Measurements from ENCODE around the gene SMARCD3.

DNA sequence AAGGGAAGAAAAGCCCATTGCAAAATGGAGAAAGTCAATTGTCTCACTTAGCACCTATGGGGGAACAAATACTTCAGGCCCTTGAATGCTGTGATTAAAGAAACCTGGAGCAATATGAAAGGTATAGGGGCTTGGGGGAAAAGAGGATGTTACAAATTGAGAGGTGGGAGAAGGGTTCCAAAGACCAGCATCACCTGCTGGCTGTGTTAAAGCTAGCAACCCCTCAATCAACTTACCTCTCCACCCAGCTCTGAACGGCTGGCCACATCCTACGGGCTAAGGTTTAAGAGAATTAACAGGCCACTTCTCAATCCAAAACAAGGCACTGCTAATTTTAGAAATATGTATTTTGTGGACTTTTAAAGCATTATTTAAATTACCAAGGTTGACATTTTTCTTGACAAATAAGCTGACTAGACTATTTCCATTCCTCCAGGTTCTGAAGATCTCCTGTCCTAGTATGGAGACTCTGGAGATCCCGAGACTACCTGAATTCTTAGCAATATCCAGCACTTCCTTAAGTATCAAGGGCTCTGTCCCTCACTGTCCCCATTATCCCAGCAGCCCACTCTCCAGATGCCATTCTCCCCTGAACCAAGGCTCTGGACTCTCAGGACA, 37.2 kb downstream of the SMARCD3 start:
- TF ChIP-seq, protein P1, sequence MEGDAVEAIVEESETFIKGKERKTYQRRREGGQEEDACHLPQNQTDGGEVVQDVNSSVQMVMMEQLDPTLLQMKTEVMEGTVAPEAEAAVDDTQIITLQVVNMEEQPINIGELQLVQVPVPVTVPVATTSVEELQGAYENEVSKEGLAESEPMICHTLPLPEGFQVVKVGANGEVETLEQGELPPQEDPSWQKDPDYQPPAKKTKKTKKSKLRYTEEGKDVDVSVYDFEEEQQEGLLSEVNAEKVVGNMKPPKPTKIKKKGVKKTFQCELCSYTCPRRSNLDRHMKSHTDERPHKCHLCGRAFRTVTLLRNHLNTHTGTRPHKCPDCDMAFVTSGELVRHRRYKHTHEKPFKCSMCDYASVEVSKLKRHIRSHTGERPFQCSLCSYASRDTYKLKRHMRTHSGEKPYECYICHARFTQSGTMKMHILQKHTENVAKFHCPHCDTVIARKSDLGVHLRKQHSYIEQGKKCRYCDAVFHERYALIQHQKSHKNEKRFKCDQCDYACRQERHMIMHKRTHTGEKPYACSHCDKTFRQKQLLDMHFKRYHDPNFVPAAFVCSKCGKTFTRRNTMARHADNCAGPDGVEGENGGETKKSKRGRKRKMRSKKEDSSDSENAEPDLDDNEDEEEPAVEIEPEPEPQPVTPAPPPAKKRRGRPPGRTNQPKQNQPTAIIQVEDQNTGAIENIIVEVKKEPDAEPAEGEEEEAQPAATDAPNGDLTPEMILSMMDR (conservative IDR thresholded peaks at IDR 0.05; ENCODE audit: low read length) = no peak
- no peak for TF ChIP-seq EZH2phosphoT487 (IDR thresholded peaks at IDR 0.05; ENCODE audit: borderline replicate concordance, low read depth, low read length)
